Fibroblast of lung (primary cell): ENCODE results near the gene MREG. TPM values are rescaled to one million over a fixed set of nuclear protein-coding genes. Genes with fewer than 3 reads are reported as not detected.

ENCODE experiments used
- DNase-seq, 2 donors: peaks; one replicate each; pipeline versions ENCODE4 v3.0.0 to v3.0.0-alpha.2; 2010; ENCODE audit warnings: low read depth in 2 of 2
- H2AFZ ChIP-seq: 2 replicates; pipeline ENCODE4 v1.5.1; 2012; ENCODE audit warnings: low read length, control low read depth, inconsistent platforms
- H3K27ac ChIP-seq: 2 replicates; pipeline ENCODE4 v1.5.1; 2011; ENCODE audit warnings: low read length, control low read depth; ENCODE audit not compliant: insufficient read depth
- H3K27me3 ChIP-seq: 2 replicates; pipeline ENCODE4 v1.5.1; 2011; ENCODE audit warnings: mild to moderate bottlenecking, low read length; ENCODE audit not compliant: control insufficient read depth, insufficient read depth
- H3K36me3 ChIP-seq: 2 replicates; pipeline ENCODE4 v1.5.1; 2011; ENCODE audit warnings: low read length; ENCODE audit not compliant: control insufficient read depth, insufficient read depth
- H3K4me1 ChIP-seq: 2 replicates; pipeline ENCODE4 v1.5.1; 2011; ENCODE audit warnings: low read length; ENCODE audit not compliant: control insufficient read depth, insufficient read depth; ENCODE audit errors: extremely low read depth
- H3K4me2 ChIP-seq: 2 replicates; pipeline ENCODE4 v1.5.1; 2011; ENCODE audit warnings: low read length, control low read depth; ENCODE audit not compliant: insufficient read depth; ENCODE audit errors: extremely low read depth
- H3K4me3 ChIP-seq, 4 experiments: fragments of 200-600 bp in 1 of 4; sonication (generic) in 1 of 4; replicated peaks in 1 of 4; 2 replicates each; pipeline ENCODE4 v1.5.1; 2011 to 2016; ENCODE audit warnings: low read length in 4 of 4, low read depth in 3 of 4, mild to moderate bottlenecking in 3 of 4, control low read depth in 2 of 4, inconsistent platforms in 1 of 4, mixed read lengths in 1 of 4; ENCODE audit not compliant: insufficient read depth in 1 of 4; ENCODE audit errors: control extremely low read depth in 1 of 4
- H3K79me2 ChIP-seq: 2 replicates; pipeline ENCODE4 v1.5.1; 2012; ENCODE audit warnings: mild to moderate bottlenecking, low read length, inconsistent platforms; ENCODE audit not compliant: control insufficient read depth, insufficient read depth
- H3K9ac ChIP-seq: 2 replicates; pipeline ENCODE4 v1.5.1; 2011; ENCODE audit warnings: mild to moderate bottlenecking, low read length, control low read depth; ENCODE audit not compliant: insufficient read depth
- H3K9me3 ChIP-seq: 2 replicates; pipeline ENCODE4 v1.5.1; 2012; ENCODE audit warnings: low read depth, low read length; ENCODE audit not compliant: control insufficient read depth, insufficient read depth
- H4K20me1 ChIP-seq: 2 replicates; pipeline ENCODE4 v1.5.1; 2011; ENCODE audit warnings: low read length; ENCODE audit not compliant: control insufficient read depth, insufficient read depth; ENCODE audit errors: extremely low read depth
- CTCF ChIP-seq, 2 donors: IDR thresholded peaks in 1 of 2; conservative IDR thresholded peaks in 1 of 2; 1 replicate in 1 of 2; 2 replicates in 1 of 2; pipeline ENCODE4 v1.5.1; 2011 to 2012; ENCODE audit warnings: low read length in 2 of 2, control low read depth in 1 of 2, inconsistent platforms in 1 of 2, low read depth in 1 of 2, mild to moderate bottlenecking in 1 of 2
- EZH2 ChIP-seq: IDR thresholded peaks from 2 replicates; pipeline ENCODE4 v1.5.1; 2012; ENCODE audit warnings: low read length, control low read depth, mild to moderate bottlenecking; ENCODE audit errors: missing control alignments
- polyA minus RNA-seq: library from RNA; depleted of rRNA, polyadenylated mRNA; stranded (reverse); fragments of >200 nt; gene quantifications from 2 replicates; pipeline ENCODE4 v1.2.3, GENCODE V29; 2011; ENCODE audit warnings: low replicate concordance
- polyA plus RNA-seq, 2 donors: library from polyadenylated mRNA; depleted of rRNA in 1 of 2; stranded (reverse) in 1 of 2; unstranded in 1 of 2; fragments of >200 nt; gene quantifications; 2 replicates each; pipeline ENCODE4 v1.2.1, GENCODE V29; 2011 to 2012; ENCODE audit warnings: missing spikeins in 1 of 2
- total RNA-seq: library from RNA; depleted of rRNA; stranded (reverse); fragments of >200 nt; gene quantifications from 2 replicates; pipeline ENCODE4 v1.2.1, GENCODE V29; 2014

MREG gene
- total RNA-seq, result 1.8 and 3.5 TPM in 2 replicates
- polyA plus RNA-seq, result 2.4 and 3.4 TPM in 2 replicates
- 1.8 and 2.5 TPM in 2 replicates for polyA plus RNA-seq (2012)
- 1.8 TPM in 1 of 2 replicates, not detected in the other for polyA minus RNA-seq

- no peak within 1 kb of the TSS for H3K27ac ChIP-seq
- H3K36me3 ChIP-seq, result no peaks in the 10 kb centered on the region
- H3K4me2 ChIP-seq, result peak within 1 kb of the TSS; percentile 94
- H3K27me3 ChIP-seq, result no peaks in the 10 kb centered on the region
- peak within 1 kb of the TSS; percentile 89 for H2AFZ ChIP-seq
- H3K4me3 ChIP-seq, result peak within 1 kb of the TSS; percentile 61 to 79 (median 76)
- DNase-seq, result peak; percentile 50 to 69
- TF ChIP-seq CTCF (conservative IDR thresholded peaks at IDR 0.05 in 1 of 2, IDR thresholded peaks at IDR 0.05 in 1 of 2; ENCODE audit: low read depth in 1 of 2, low read length in 2 of 2) (peak; percentile 71 to 73), EZH2 (no peak)
- H3K79me2 ChIP-seq, result no peaks in the 10 kb centered on the region
- H3K9me3 ChIP-seq, result no peaks in the 10 kb centered on the region
- no peaks in the 10 kb centered on the region for H4K20me1 ChIP-seq
- H3K4me1 ChIP-seq, result peaks cover 2% of the 10 kb centered on the region
- peak within 1 kb of the TSS; percentile 61 for H3K9ac ChIP-seq
Observed at GRCh38 chr2:216013080-216013909, at the start of gene MREG. Gene MREG, minus strand, starts transcription at chr2:216013551. Its CDS starts 224 bp downstream, at chr2:216013327.

- TF ChIP-seq CTCF (conservative IDR thresholded peaks at IDR 0.05 in 1 of 2, IDR thresholded peaks at IDR 0.05 in 1 of 2; ENCODE audit: low read depth in 1 of 2, low read length in 2 of 2), result no peak
- TF ChIP-seq EZH2, result no peak
- Histone ChIP-seq H3K79me2 (no peaks in the 10 kb centered on the region), H3K4me2 (no peak overlapping the region), H3K27me3 (no peaks in the 10 kb centered on the region), H2AFZ (no peak overlapping the region), H3K27ac (no peak overlapping the region), H3K4me1 (no peaks in the 10 kb centered on the region), H3K36me3 (no peaks in the 10 kb centered on the region), H3K4me3 (no peak overlapping the region), H3K9me3 (no peaks in the 10 kb centered on the region), H3K9ac (no peak overlapping the region), H4K20me1 (no peaks in the 10 kb centered on the region)
- DNase-seq, result no peak
Observed at GRCh38 chr2:216059233-216059834, 46.0 kb upstream of the MREG start.

- Histone ChIP-seq H3K27ac (no peak overlapping the region), H3K4me3 (no peak overlapping the region), H3K9ac (no peak overlapping the region), H3K4me2 (no peak overlapping the region), H2AFZ (no peak overlapping the region), H3K79me2 (no peaks in the 10 kb centered on the region), H4K20me1 (no peaks in the 10 kb centered on the region), H3K27me3 (no peaks in the 10 kb centered on the region), H3K4me1 (no peaks in the 10 kb centered on the region), H3K9me3 (no peaks in the 10 kb centered on the region), H3K36me3 (no peaks in the 10 kb centered on the region)
- no peak for TF ChIP-seq EZH2
- no peak for TF ChIP-seq CTCF (conservative IDR thresholded peaks at IDR 0.05 in 1 of 2, IDR thresholded peaks at IDR 0.05 in 1 of 2; ENCODE audit: low read depth in 1 of 2, low read length in 2 of 2)
- peak in 1 of 2 donors; percentile 96 for DNase-seq
Observed at GRCh38 chr2:216057688-216058193, 44.4 kb upstream of the MREG start.
